H1 (cell line): ENCODE measurements around the gene MGARP. TPM values are rescaled to one million over a fixed set of nuclear protein-coding genes. Genes with fewer than 3 reads are reported as not detected.
A peak's percentile ranks its signal among the peaks of the same experiment; 100 is the strongest.

Experiments used
- CTCF ChIA-PET: fragments of 300-600 bp; sonication (Branson Sonifier 250); formaldehyde crosslinking; loops from one replicate; lab custom pipeline; 2021; ENCODE audit not compliant: partially characterized antibody; lab: Charles Lee
- POLR2A ChIA-PET: fragments of 300-600 bp; sonication (Branson Sonifier 250); formaldehyde crosslinking; loops from one replicate; lab custom pipeline; 2021; ENCODE audit warnings: inconsistent platforms; ENCODE audit not compliant: partially characterized antibody; lab: Charles Lee
- DNase-seq, 2 experiments: peaks; one replicate each; pipeline versions ENCODE4 v3.0.0 to v3.0.0-alpha.2; 2010 to 2022; ENCODE audit warnings: low spot score in 2 of 2, low read depth in 1 of 2, mixed read lengths in 1 of 2
- FAIRE-seq: peaks from 2 replicates; lab custom pipeline; 2011; peaks lifted over from hg19 to GRCh38; lab: Jason Lieb, UNC
- H2AFZ ChIP-seq: 2 replicates; pipeline ENCODE4 v1.8.1; 2012; ENCODE audit warnings: low read length, inconsistent platforms
- H2AK5ac ChIP-seq: 2 replicates; pipeline ENCODE4 v1.6.1; 2013; ENCODE audit warnings: low read depth, low read length
- H2BK120ac ChIP-seq: replicated peaks from 2 replicates; pipeline ENCODE3; 2013; ENCODE audit warnings: low read depth, low read length, inconsistent platforms
- H2BK12ac ChIP-seq: 2 replicates; pipeline ENCODE4 v1.6.1; 2013; ENCODE audit warnings: low read depth, low read length
- H2BK15ac ChIP-seq: 2 replicates; pipeline ENCODE4 v1.6.1; 2013; ENCODE audit warnings: low read length
- H2BK20ac ChIP-seq: 2 replicates; pipeline ENCODE4 v1.6.1; 2013; ENCODE audit warnings: low read length
- H2BK5ac ChIP-seq: 2 replicates; pipeline ENCODE4 v1.6.1; 2013; ENCODE audit warnings: low read depth, low read length
- H3K14ac ChIP-seq: 2 replicates; pipeline ENCODE4 v1.6.1; 2013; ENCODE audit warnings: inconsistent platforms; ENCODE audit not compliant: insufficient read length
- H3K18ac ChIP-seq: 2 replicates; pipeline ENCODE4 v1.6.1; 2013; ENCODE audit warnings: low read length; ENCODE audit errors: extremely low read depth
- H3K23ac ChIP-seq: 2 replicates; pipeline ENCODE4 v1.6.1; 2013; ENCODE audit warnings: inconsistent platforms; ENCODE audit not compliant: insufficient read length
- H3K23me2 ChIP-seq: 2 replicates; pipeline ENCODE4 v1.6.1; 2013; ENCODE audit warnings: low read depth, low read length
- H3K27ac ChIP-seq: 2 replicates; pipeline ENCODE4 v1.6.1; 2011; ENCODE audit warnings: low read depth, low read length, inconsistent platforms
- H3K27me3 ChIP-seq, 4 experiments: replicated peaks in 1 of 4; 1 replicate in 1 of 4; 2 replicates in 3 of 4; pipeline versions ENCODE4 v1.6.1 to v1.8.1; 2011 to 2013; ENCODE audit warnings: low read length in 3 of 4, mild to moderate bottlenecking in 3 of 4, inconsistent platforms in 2 of 4, mixed read lengths in 2 of 4, moderate library complexity in 1 of 4; ENCODE audit not compliant: control insufficient read depth in 3 of 4, insufficient read depth in 3 of 4; ENCODE audit errors: extremely low read depth in 1 of 4
- H3K36me3 ChIP-seq, 4 experiments: 2 replicates each; pipeline versions ENCODE4 v1.6.1 to v1.8.1; 2011 to 2013; ENCODE audit warnings: mild to moderate bottlenecking in 4 of 4, low read length in 3 of 4, moderate library complexity in 2 of 4, control low read depth in 1 of 4, inconsistent platforms in 1 of 4; ENCODE audit not compliant: insufficient read depth in 4 of 4, control insufficient read depth in 2 of 4
- H3K4ac ChIP-seq: replicated peaks from 2 replicates; pipeline ENCODE3; 2013; ENCODE audit warnings: low read length, low read depth, mixed read lengths, inconsistent platforms; ENCODE audit not compliant: insufficient read length
- H3K4me1 ChIP-seq, 4 experiments: replicated peaks in 1 of 4; 1 replicate in 1 of 4; 2 replicates in 3 of 4; pipeline versions ENCODE4 v1.6.1 to v1.8.1; 2011 to 2013; ENCODE audit warnings: low read length in 3 of 4, inconsistent platforms in 2 of 4, mixed read lengths in 1 of 4; ENCODE audit not compliant: insufficient read depth in 4 of 4, control insufficient read depth in 3 of 4
- H3K4me2 ChIP-seq, 2 experiments: 2 replicates each; pipeline versions ENCODE4 v1.6.1 to v1.8.1; 2011 to 2013; ENCODE audit warnings: low read depth in 2 of 2, low read length in 2 of 2, control low read depth in 1 of 2, inconsistent platforms in 1 of 2, mild to moderate bottlenecking in 1 of 2; ENCODE audit not compliant: insufficient read depth in 1 of 2
- H3K4me3 ChIP-seq, 4 experiments: fragments of 200-600, 300-600 bp in 1 of 4; sonication (generic), shearing (Covaris generic), sonication (Bioruptor Twin) in 1 of 4; 2 replicates each; pipeline versions ENCODE4 v1.5.1 to v1.8.1; 2011 to 2016; ENCODE audit warnings: low read length in 4 of 4, low read depth in 3 of 4, control low read depth in 2 of 4, inconsistent platforms in 2 of 4, mild to moderate bottlenecking in 2 of 4, mixed read lengths in 1 of 4, moderate library complexity in 1 of 4; ENCODE audit not compliant: insufficient read depth in 2 of 4; ENCODE audit errors: extremely low read depth in 1 of 4
- H3K56ac ChIP-seq: replicated peaks from 2 replicates; pipeline ENCODE3; 2013; ENCODE audit warnings: low read depth, mild to moderate bottlenecking, mixed read lengths, low read length, inconsistent platforms; ENCODE audit not compliant: insufficient read length
- H3K79me1 ChIP-seq: 2 replicates; pipeline ENCODE4 v1.6.1; 2013; ENCODE audit warnings: low read depth, low read length, control low read depth
- H3K79me2 ChIP-seq, 2 experiments: 2 replicates each; pipeline versions ENCODE4 v1.6.1 to v1.8.1; 2012 to 2013; ENCODE audit warnings: low read length in 2 of 2, mild to moderate bottlenecking in 2 of 2, inconsistent platforms in 1 of 2; ENCODE audit not compliant: insufficient read depth in 2 of 2, control insufficient read depth in 1 of 2
- H3K9ac ChIP-seq, 4 experiments: replicated peaks in 1 of 4; 1 replicate in 1 of 4; 2 replicates in 3 of 4; pipeline versions ENCODE4 v1.6.1 to v1.8.1; 2011 to 2013; ENCODE audit warnings: low read depth in 3 of 4, low read length in 3 of 4, control low read depth in 2 of 4, mild to moderate bottlenecking in 2 of 4, moderate library complexity in 2 of 4, inconsistent platforms in 1 of 4; ENCODE audit errors: extremely low read depth in 1 of 4
- H3K9me3 ChIP-seq, 2 experiments: 2 replicates each; pipeline versions ENCODE4 v1.6.1 to v1.8.1; 2012 to 2013; ENCODE audit warnings: mild to moderate bottlenecking in 2 of 2, moderate library complexity in 2 of 2, control low read depth in 1 of 2, inconsistent platforms in 1 of 2, low read depth in 1 of 2, low read length in 1 of 2, mixed read lengths in 1 of 2; ENCODE audit not compliant: insufficient read depth in 2 of 2
- H4K20me1 ChIP-seq, 2 experiments: replicated peaks in 1 of 2; 2 replicates each; pipeline versions ENCODE3 to v1.8.1; 2011 to 2013; ENCODE audit warnings: inconsistent platforms in 2 of 2, low read length in 2 of 2, mild to moderate bottlenecking in 1 of 2; ENCODE audit not compliant: insufficient read depth in 2 of 2, control insufficient read depth in 1 of 2
- H4K5ac ChIP-seq: 2 replicates; pipeline ENCODE4 v1.6.1; 2013; ENCODE audit warnings: low read length, low read depth, mixed read lengths, inconsistent platforms; ENCODE audit not compliant: insufficient read length
- H4K8ac ChIP-seq: 2 replicates; pipeline ENCODE4 v1.8.0; 2013; ENCODE audit warnings: mild to moderate bottlenecking, moderate library complexity, low read length, inconsistent platforms; ENCODE audit not compliant: insufficient read depth; ENCODE audit errors: extremely low read depth
- H4K91ac ChIP-seq: replicated peaks from 2 replicates; pipeline ENCODE3; 2013; ENCODE audit warnings: low read length, mixed read lengths, inconsistent platforms; ENCODE audit not compliant: insufficient read length
- BACH1 ChIP-seq: IDR thresholded peaks from 2 replicates; pipeline ENCODE4 v1.6.1; 2012; ENCODE audit warnings: low read length, improper control_type of control experiment
- SRF ChIP-seq: IDR thresholded peaks from 2 replicates; pipeline ENCODE4 v1.6.1; 2011; ENCODE audit warnings: mild to moderate bottlenecking, low read depth, low read length, moderate library complexity
- WGBS, 2 experiments: shearing (Covaris generic) in 1 of 2; methylation state at CpG; one replicate each; pipeline versions ENCODE4 v1.1.6 to v1.1.7; 2013 to 2015; ENCODE audit warnings: low lambda C conversion rate in 2 of 2, mixed read lengths in 2 of 2, inconsistent platforms in 1 of 2, low coverage in 1 of 2, missing lambda C conversion rate in 1 of 2; ENCODE audit not compliant: insufficient replicate concordance in 2 of 2, insufficient coverage in 1 of 2, insufficient read length in 1 of 2; ENCODE audit errors: extremely low coverage in 1 of 2, missing lambda C conversion rate in 1 of 2; 5-methylcytosine and 5-hydroxymethylcytosine counted together
- polyA plus RNA-seq, 7 experiments: library from polyadenylated mRNA; depleted of rRNA in 3 of 7; stranded (reverse) in 5 of 7; unstranded in 2 of 7; fragments of >200 nt in 5 of 7; fragments of 200-250 nt in 2 of 7; gene quantifications; 1 replicate in 5 of 7; 2 replicates in 1 of 7; 4 replicates in 1 of 7; pipeline versions ENCODE4 v1.2.1 to v1.2.3, GENCODE V29; 2011 to 2013; ENCODE audit warnings: missing spikeins in 2 of 7, mixed read lengths in 2 of 7
- total RNA-seq: library from RNA; stranded (reverse); fragmentation: NEBNext Ultra II Directional; extraction: Animal tissue kit (Norgen Biotek cat#: 25700); gene quantifications from 2 replicates; pipeline ENCODE4 v1.2.1, GENCODE V29; 2021

Gene MGARP
- total and polyA plus RNA-seq, 2 of the 8 experiments (the other 6 are each of a cell fraction or from before 2014, with no cell fraction given), result 2.8 to 4.5 TPM

DNA sequence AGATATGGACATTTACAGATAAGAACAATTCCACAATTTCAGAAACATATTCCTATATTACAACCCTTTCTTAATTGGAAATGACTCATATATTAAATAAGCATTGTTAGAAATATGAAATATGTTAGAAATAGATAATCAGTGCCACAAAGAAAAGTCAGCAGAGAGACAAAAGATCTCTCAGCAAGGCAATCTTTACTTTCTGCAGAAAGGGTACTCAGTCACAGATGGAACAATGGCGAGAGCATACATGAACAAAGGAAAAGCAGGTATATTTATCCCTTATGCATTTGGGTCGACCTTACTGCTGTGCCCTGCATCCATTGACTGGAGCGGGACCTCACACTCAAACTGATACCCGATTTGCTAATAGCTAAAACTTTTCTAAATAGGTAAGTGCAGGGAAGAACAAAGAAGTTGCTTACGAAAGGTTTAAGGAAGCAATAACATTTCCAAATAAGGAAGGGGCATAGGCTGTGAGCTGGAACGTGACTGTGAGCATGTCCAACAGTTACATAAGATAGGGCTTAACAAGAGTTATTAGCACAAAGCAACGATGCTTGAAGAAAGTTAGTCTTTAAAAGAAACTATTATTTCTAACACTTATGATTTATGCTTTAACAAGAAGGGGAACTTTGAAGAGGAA, 40.8 kb downstream of the MGARP start:
- Histone ChIP-seq H3K18ac (no peak overlapping the region), H3K9me3 (no peaks in the 10 kb centered on the region), H3K4ac (no peak overlapping the region), H2BK120ac (no peak overlapping the region), H4K8ac (no peak overlapping the region), H2BK15ac (no peak overlapping the region), H3K56ac (no peak overlapping the region), H3K4me3 (no peak overlapping the region), H4K5ac (no peak overlapping the region), H3K14ac (no peak overlapping the region), H3K4me2 (no peak overlapping the region), H3K23ac (no peak overlapping the region), H3K79me1 (no peaks in the 10 kb centered on the region), H3K23me2 (no peaks in the 10 kb centered on the region), H2BK5ac (no peak overlapping the region), H3K27me3 (no peaks in the 10 kb centered on the region), H3K4me1 (peaks cover 6 to 19% (median 16%) of the 10 kb centered on the region in 4 experiments), H2BK20ac (no peak overlapping the region), H3K27ac (no peak overlapping the region; the same call in 1 of the 2 replicates), H2AFZ (peak overlapping the region; percentile 8; the same call in 1 of the 2 replicates), H3K36me3 (no peaks in the 10 kb centered on the region), H2BK12ac (0 out of 2 replicates have a peak overlapping the region, but pooled peaks have one; percentile 5), H3K9ac (no peak overlapping the region), H4K20me1 (no peaks in the 10 kb centered on the region), H4K91ac (no peak overlapping the region), H3K79me2 (no peaks in the 10 kb centered on the region), H2AK5ac (no peak overlapping the region)
- FAIRE-seq (no peak), DNase-seq (peak in 1 of 2 experiments; percentile 3)
- ChIA-PET POLR2A (interaction anchor here (0.8 to 2.8 kb wide), 4 partner anchors 7 to 157 kb away, joined by 3 to 14 read pairs (median 6); partner anchors contain the start of genes ELF2, NAA15 and NDUFC1), CTCF (interaction anchor here (1.1 to 3.5 kb wide), 5 partner anchors 9 to 210 kb away, joined by 3 to 8 read pairs (median 4); no protein-coding TSS in a partner anchor)
- WGBS, 2 experiments, result 66% methylated on average over 7 of the region's 7 CpGs; no CpG with 5 or more reads in 1 of the 2 experiments
- peak; percentile 63; the same call in 1 of the 2 replicates for TF ChIP-seq SRF
- no peak for TF ChIP-seq BACH1
